ENCODE measurements around the gene PHF21A.
"Not testable (repeated sequence)": the region's sequence is repeated elsewhere in the genome, so short reads cannot be mapped to it uniquely, and the experiment has no call there.

Gene PHF21A

DNA sequence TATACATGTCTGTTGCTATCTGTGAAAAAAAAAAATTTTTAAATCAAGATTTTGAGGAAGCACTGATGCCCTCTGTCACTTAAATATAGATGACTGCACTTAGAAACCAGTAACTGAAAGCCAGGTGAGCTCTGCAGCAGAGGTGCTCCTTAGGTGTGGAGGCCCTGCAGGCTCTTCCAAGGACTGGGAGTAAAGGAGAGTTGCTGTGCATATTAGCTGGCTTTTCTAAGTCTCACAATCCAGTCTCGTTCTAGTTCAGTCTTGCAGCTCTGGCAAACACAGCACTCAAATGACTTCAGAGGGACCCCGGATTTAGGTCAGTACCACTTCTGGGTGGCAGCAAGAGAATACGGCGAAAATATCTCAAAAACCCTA lies 137.8 kb downstream of the PHF21A start:
- Histone ChIP-seq H3K4me3 (ENCODE audit: low read depth, low read length, poor library complexity, severe bottlenecking) (no peak overlapping the region), H3K9me2 (ENCODE audit: low read depth, low read length) (no peaks in the 10 kb centered on the region), H3K9ac (ENCODE audit: low read length) (no peak overlapping the region), H3K36me3 (ENCODE audit: insufficient read depth, low read length) (peaks cover 13% of the 10 kb centered on the region), H3K4me2 (ENCODE audit: low read length) (no peak overlapping the region), H3K9me3 (ENCODE audit: low read length) (no peaks in the 10 kb centered on the region), H3K79me2 (ENCODE audit: insufficient read depth, low read length) (no peaks in the 10 kb centered on the region), H3K27ac (ENCODE audit: low read depth, low read length, poor library complexity, severe bottlenecking) (no peak overlapping the region), H3F3A (ENCODE audit: insufficient read depth, low read length) (no peaks in the 10 kb centered on the region), H3K27me3 (ENCODE audit: insufficient read depth, low read length) (no peaks in the 10 kb centered on the region), H2AFZ (ENCODE audit: low read length) (no peak overlapping the region), H3K4me1 (ENCODE audit: insufficient read depth, low read length, severe bottlenecking) (peaks cover 16% of the 10 kb centered on the region), H4K20me1 (ENCODE audit: insufficient read depth, low read length) (no peaks in the 10 kb centered on the region)
- TF ChIP-seq EZH2 (IDR thresholded peaks at IDR 0.05; ENCODE audit: borderline replicate concordance, low read length): no peak
- TF ChIP-seq, protein P1, sequence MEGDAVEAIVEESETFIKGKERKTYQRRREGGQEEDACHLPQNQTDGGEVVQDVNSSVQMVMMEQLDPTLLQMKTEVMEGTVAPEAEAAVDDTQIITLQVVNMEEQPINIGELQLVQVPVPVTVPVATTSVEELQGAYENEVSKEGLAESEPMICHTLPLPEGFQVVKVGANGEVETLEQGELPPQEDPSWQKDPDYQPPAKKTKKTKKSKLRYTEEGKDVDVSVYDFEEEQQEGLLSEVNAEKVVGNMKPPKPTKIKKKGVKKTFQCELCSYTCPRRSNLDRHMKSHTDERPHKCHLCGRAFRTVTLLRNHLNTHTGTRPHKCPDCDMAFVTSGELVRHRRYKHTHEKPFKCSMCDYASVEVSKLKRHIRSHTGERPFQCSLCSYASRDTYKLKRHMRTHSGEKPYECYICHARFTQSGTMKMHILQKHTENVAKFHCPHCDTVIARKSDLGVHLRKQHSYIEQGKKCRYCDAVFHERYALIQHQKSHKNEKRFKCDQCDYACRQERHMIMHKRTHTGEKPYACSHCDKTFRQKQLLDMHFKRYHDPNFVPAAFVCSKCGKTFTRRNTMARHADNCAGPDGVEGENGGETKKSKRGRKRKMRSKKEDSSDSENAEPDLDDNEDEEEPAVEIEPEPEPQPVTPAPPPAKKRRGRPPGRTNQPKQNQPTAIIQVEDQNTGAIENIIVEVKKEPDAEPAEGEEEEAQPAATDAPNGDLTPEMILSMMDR (IDR thresholded peaks at IDR 0.05; ENCODE audit: low read length): no peak

DNA sequence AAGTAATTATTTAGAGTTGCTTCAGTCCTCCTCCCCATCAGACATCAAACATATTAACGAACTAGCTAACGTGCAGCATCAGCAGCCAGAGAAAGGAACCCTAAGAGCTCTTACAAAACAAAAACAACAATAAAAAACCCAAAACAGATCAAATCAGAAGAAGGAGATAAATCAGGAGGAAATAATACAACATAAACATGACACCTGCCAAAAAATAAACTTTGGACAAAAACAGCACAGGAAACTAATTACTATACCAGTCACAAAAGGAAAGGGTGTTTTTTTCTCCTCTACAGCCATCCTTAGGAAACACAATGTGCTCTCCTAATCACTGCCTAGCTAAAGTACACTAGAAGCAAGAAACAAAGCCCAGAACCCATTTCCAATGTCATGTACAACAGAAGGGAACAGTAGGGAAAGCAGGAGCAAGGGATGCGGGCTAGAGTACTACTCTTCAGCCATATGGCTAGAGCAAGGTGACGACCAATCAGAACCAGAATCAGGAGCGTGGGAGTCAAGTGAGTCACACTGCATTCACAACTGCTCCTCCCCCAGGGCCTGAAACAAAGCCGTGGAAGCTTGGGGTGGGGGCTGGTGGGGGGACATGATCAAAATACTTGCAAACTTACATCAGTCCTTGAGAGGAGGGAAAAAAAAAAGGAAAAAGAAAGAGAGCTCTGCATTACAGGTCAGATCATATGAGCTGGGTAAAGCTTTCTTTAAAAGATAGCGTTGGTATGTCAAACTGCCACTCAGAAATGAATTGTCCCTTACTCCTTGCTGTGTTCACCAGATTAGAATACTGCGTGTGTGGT lies 138.4 kb downstream of the PHF21A start:
- Histone ChIP-seq H2AFZ (ENCODE audit: low read length) (no peak overlapping the region), H3K27me3 (ENCODE audit: insufficient read depth, low read length) (no peaks in the 10 kb centered on the region), H3K4me3 (ENCODE audit: low read depth, low read length, poor library complexity, severe bottlenecking) (no peak overlapping the region), H3K4me1 (ENCODE audit: insufficient read depth, low read length, severe bottlenecking) (peaks cover 16% of the 10 kb centered on the region), H3K9me2 (ENCODE audit: low read depth, low read length) (no peaks in the 10 kb centered on the region), H3K9me3 (ENCODE audit: low read length) (no peaks in the 10 kb centered on the region), H3K4me2 (ENCODE audit: low read length) (no peak overlapping the region), H3K79me2 (ENCODE audit: insufficient read depth, low read length) (no peaks in the 10 kb centered on the region), H3K9ac (ENCODE audit: low read length) (no peak overlapping the region), H3F3A (ENCODE audit: insufficient read depth, low read length) (no peaks in the 10 kb centered on the region), H3K27ac (ENCODE audit: low read depth, low read length, poor library complexity, severe bottlenecking) (no peak overlapping the region), H3K36me3 (ENCODE audit: insufficient read depth, low read length) (peaks cover 18% of the 10 kb centered on the region), H4K20me1 (ENCODE audit: insufficient read depth, low read length) (no peaks in the 10 kb centered on the region)
- no peak for TF ChIP-seq EZH2 (IDR thresholded peaks at IDR 0.05; ENCODE audit: borderline replicate concordance, low read length)
- TF ChIP-seq, protein P1 (IDR thresholded peaks at IDR 0.05; ENCODE audit: low read length): no peak

- H3K4me2 ChIP-seq (ENCODE audit: low read length); H3K27ac ChIP-seq (ENCODE audit: low read depth, low read length, poor library complexity, severe bottlenecking); H3K9me3 ChIP-seq (ENCODE audit: low read length); H3K9me2 ChIP-seq (ENCODE audit: low read depth, low read length); H3K79me2 ChIP-seq (ENCODE audit: insufficient read depth, low read length); H3F3A ChIP-seq (ENCODE audit: insufficient read depth, low read length); H3K27me3 ChIP-seq (ENCODE audit: insufficient read depth, low read length); H4K20me1 ChIP-seq (ENCODE audit: insufficient read depth, low read length); H3K9ac ChIP-seq (ENCODE audit: low read length); H3K4me3 ChIP-seq (ENCODE audit: low read depth, low read length, poor library complexity, severe bottlenecking); H2AFZ ChIP-seq (ENCODE audit: low read length): not testable (repeated sequence)
- H3K4me1 ChIP-seq (ENCODE audit: insufficient read depth, low read length, severe bottlenecking): peaks cover 16% of the 10 kb centered on the region
- peaks cover 25% of the 10 kb centered on the region for H3K36me3 ChIP-seq (ENCODE audit: insufficient read depth, low read length)
These were observed 139.4 kb downstream of the PHF21A start for GRCh38 chr11:45981826-45982225.

- Histone ChIP-seq H3K27me3 (ENCODE audit: insufficient read depth, low read length) (no peaks in the 10 kb centered on the region), H3K36me3 (ENCODE audit: insufficient read depth, low read length) (peaks cover 37% of the 10 kb centered on the region), H3K9ac (ENCODE audit: low read length) (no peak overlapping the region), H3K4me3 (ENCODE audit: low read depth, low read length, poor library complexity, severe bottlenecking) (no peak overlapping the region), H3K4me2 (ENCODE audit: low read length) (no peak overlapping the region), H2AFZ (ENCODE audit: low read length) (no peak overlapping the region), H3F3A (ENCODE audit: insufficient read depth, low read length) (no peaks in the 10 kb centered on the region), H3K4me1 (ENCODE audit: insufficient read depth, low read length, severe bottlenecking) (no peaks in the 10 kb centered on the region), H3K79me2 (ENCODE audit: insufficient read depth, low read length) (no peaks in the 10 kb centered on the region), H3K9me2 (ENCODE audit: low read depth, low read length) (no peaks in the 10 kb centered on the region), H4K20me1 (ENCODE audit: insufficient read depth, low read length) (no peaks in the 10 kb centered on the region), H3K27ac (ENCODE audit: low read depth, low read length, poor library complexity, severe bottlenecking) (no peak overlapping the region), H3K9me3 (ENCODE audit: low read length) (no peaks in the 10 kb centered on the region)
- no peak for TF ChIP-seq EZH2 (IDR thresholded peaks at IDR 0.05; ENCODE audit: borderline replicate concordance, low read length)
- TF ChIP-seq, protein P1 (IDR thresholded peaks at IDR 0.05; ENCODE audit: low read length): no peak
These were observed 146.4 kb downstream of the PHF21A start for GRCh38 chr11:45974806-45975205.

Data from OCI-LY1 (cell line).